Measurements from ENCODE around the gene RHOA.

RHOA gene

GRCh38 chr3:49362561-49362960 lies 49.2 kb downstream of the RHOA start:
- CTCF ChIA-PET, result no interaction called here
- TF ChIP-seq OVOL3 (tag by site-specific recombination; IDR thresholded peaks at IDR 0.05), result no peak
- H3K4me3 ChIP-seq (ENCODE audit: low read depth, low read length), result no peak overlapping the region

GRCh38 chr3:49359623-49360022 lies 52.2 kb downstream of the RHOA start:
- Histone ChIP-seq H3K27ac (ENCODE audit: extremely low read depth, low read depth, low read length) (peak overlapping the region; percentile 91), H3K36me3 (ENCODE audit: control insufficient read depth in 2 of 2, insufficient read depth in 1 of 2, low read length in 2 of 2) (peaks cover 6 to 67% of the 10 kb centered on the region in 2 experiments; a peak in 2 of 3 replicates), H3K4me3 (ENCODE audit: low read depth, low read length) (no peak overlapping the region), H3K9me3 (ENCODE audit: control insufficient read depth, insufficient read depth, low read depth, low read length) (no peaks in the 10 kb centered on the region), H3K4me1 (ENCODE audit: control insufficient read depth, insufficient read depth, low read length) (peaks cover 7% of the 10 kb centered on the region)
- ChIA-PET CTCF (interaction anchor here (1.0 kb wide), 1 partner anchor 20 kb away, joined by 3 read pairs; the partner anchor contains the start of gene USP4), POLR2A (interaction anchor here (1.2 to 3.0 kb wide), 4 partner anchors 19 to 89 kb away, joined by 4 to 30 read pairs (median 6); partner anchors contain the start of genes RHOA and USP4)
- no peak for TF ChIP-seq ZSCAN16 (tag by site-specific recombination; IDR thresholded peaks at IDR 0.05)
- TF ChIP-seq KLF8 (tag by site-specific recombination; IDR thresholded peaks at IDR 0.05), result no peak
- peak; percentile 18; the same call in 1 of the 2 replicates for TF ChIP-seq PRDM10 (tag by site-specific recombination; IDR thresholded peaks at IDR 0.05)
- peak; percentile 81 for TF ChIP-seq ZNF600 (tag by site-specific recombination; IDR thresholded peaks at IDR 0.05)
- TF ChIP-seq TSHZ1 (tag by site-specific recombination; IDR thresholded peaks at IDR 0.05; ENCODE audit: borderline replicate concordance), result no peak
- no peak for TF ChIP-seq REST (tag by site-specific recombination; IDR thresholded peaks at IDR 0.05)
- peak; percentile 99 for TF ChIP-seq ZNF266 (tag by site-specific recombination; IDR thresholded peaks at IDR 0.05; ENCODE audit: low read depth)

More at GRCh38 chr3:49362561-49362960, 49.2 kb downstream of the RHOA start:
- peaks cover 6 to 69% of the 10 kb centered on the region in 2 experiments; a peak in 2 of 3 replicates for H3K36me3 ChIP-seq (ENCODE audit: control insufficient read depth in 2 of 2, insufficient read depth in 1 of 2, low read length in 2 of 2)
- H3K9me3 ChIP-seq (ENCODE audit: control insufficient read depth, insufficient read depth, low read depth, low read length), result no peaks in the 10 kb centered on the region
- no peak overlapping the region for H3K27ac ChIP-seq (ENCODE audit: extremely low read depth, low read depth, low read length)
- POLR2A ChIA-PET, result no interaction called here
- peaks cover 7% of the 10 kb centered on the region for H3K4me1 ChIP-seq (ENCODE audit: control insufficient read depth, insufficient read depth, low read length)

- ChIA-PET POLR2A (interaction anchor here (0.7 to 3.0 kb wide), 7 partner anchors 19 to 337 kb away, joined by 3 to 30 read pairs (median 4); partner anchors contain the start of genes NDUFAF3, NICN1, RHOA and USP4), CTCF (interaction anchor here (0.7 to 1.0 kb wide), 2 partner anchors 17 to 19 kb away, joined by 3 to 5 read pairs; partner anchors contain the start of gene USP4)
- peaks cover 6 to 64% of the 10 kb centered on the region in 2 experiments; a peak in 2 of 3 replicates for H3K36me3 ChIP-seq (ENCODE audit: control insufficient read depth in 2 of 2, insufficient read depth in 1 of 2, low read length in 2 of 2)
- peak overlapping the region; percentile 91 for H3K27ac ChIP-seq (ENCODE audit: extremely low read depth, low read depth, low read length)
- H3K4me3 ChIP-seq (ENCODE audit: low read depth, low read length), result peak overlapping the region; percentile 68
- H3K9me3 ChIP-seq (ENCODE audit: control insufficient read depth, insufficient read depth, low read depth, low read length), result no peaks in the 10 kb centered on the region
- H3K4me1 ChIP-seq (ENCODE audit: control insufficient read depth, insufficient read depth, low read length), result peaks cover 7% of the 10 kb centered on the region
- TF ChIP-seq ZNF660 (tag by site-specific recombination; IDR thresholded peaks at IDR 0.05), result no peak
- TF ChIP-seq ZNF341 (tag by site-specific recombination; IDR thresholded peaks at IDR 0.05; ENCODE audit: low read depth), result peak; percentile 6; the same call in 1 of the 2 replicates
- TF ChIP-seq ZBTB48 (tag by site-specific recombination; IDR thresholded peaks at IDR 0.05), result 0 out of 2 replicates have a peak, but pooled peaks have one; percentile 3
- no peak for TF ChIP-seq ZFHX2 (tag by site-specific recombination; conservative IDR thresholded peaks at IDR 0.05)
- peak; percentile 52; the same call in 1 of the 2 replicates for TF ChIP-seq PRDM10 (tag by site-specific recombination; IDR thresholded peaks at IDR 0.05)
- no peak for TF ChIP-seq ZNF18 (tag by site-specific recombination; IDR thresholded peaks at IDR 0.05)
Observed at GRCh38 chr3:49358884-49359225, 52.9 kb downstream of the RHOA start.

All from HEK293 (cell line).